Stimulated activated CD4-positive, alpha-beta T cell treated with anti-CD3 and anti-CD28 coated beads, Interleukin-1b, Interleukin-23, amount 100 ng/mL, for 1 hour (primary cell): ENCODE data around the gene TCAF2.
"Not testable (repeated sequence)": the region's sequence is repeated elsewhere in the genome, so short reads cannot be mapped to it uniquely, and the experiment has no call there.

Experiments used
- DNase-seq, 2 donors: peaks; one replicate each; pipeline ENCODE4 v3.0.0-alpha.2; 2020; ENCODE audit warnings: low read depth in 2 of 2

The TCAF2 gene

DNA sequence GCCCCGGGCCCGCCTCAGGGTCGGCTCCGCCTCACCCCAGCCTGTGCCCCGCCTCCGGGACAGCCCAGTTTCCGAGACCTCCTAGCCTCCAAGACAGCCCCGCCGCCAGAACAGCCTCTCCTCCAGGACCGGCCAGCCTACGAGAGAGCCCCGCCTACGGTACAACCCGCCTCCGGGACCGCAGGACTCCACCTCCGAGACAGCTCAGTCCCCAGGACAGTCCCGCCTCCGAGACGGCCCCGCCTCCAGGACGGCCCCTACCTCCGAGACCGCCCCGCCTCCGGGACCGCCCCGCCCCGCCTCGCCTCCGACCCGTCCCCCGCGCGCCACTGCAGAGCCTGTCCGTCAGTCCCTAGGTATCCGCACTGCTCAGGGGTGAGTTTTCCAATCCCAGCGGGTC lies at the start of gene TCAF2:
Gene TCAF2, plus strand, starts transcription at position 329 of the 400 bp plus-strand sequence.
- DNase-seq = peak; percentile 50 to 59

DNA sequence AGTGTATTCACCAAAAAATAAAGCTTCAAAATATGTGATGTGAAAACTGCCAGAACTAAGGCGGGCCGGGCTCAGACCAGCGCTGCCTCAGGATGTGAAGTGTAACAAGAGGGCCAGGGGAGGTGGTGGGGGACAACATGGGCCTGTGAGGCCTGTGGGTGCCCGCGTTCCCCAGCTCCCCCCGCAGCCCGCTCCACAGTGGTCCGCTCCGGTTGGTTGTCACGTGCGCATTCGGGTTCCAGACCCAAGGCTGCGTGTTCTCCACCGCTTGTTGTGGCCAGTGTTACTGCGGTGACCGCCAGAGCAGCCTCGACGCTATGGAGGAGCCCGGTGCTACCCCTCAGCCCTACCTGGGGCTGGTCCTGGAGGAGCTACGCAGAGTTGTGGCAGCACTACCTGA lies 49.3 kb upstream of the TCAF2 start, which contains the start of gene CTAGE15:
Gene CTAGE15, plus strand, starts transcription at position 301 of the 400 bp plus-strand sequence. Its CDS starts 17 bp downstream, at position 318.
- DNase-seq = not testable (repeated sequence)

DNA sequence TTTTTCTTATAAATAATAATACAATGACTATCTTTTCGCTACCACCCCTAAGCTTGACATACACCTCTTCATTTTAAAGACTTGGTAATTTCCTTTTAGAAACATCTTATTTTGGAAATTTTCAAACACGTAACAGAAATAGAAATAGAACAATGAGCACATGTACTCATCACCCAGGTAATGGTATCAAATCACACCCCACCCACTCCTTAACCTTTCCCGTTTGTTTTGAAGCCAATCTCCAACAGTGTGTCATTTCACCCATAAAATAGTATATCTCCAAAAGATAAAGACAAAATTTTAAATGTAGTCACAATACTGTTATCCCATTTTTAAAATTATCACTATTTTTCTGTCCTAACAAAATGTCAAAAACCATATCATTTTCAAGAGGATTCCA lies 32.6 kb upstream of the TCAF2 start:
- not testable (repeated sequence) for DNase-seq

DNA sequence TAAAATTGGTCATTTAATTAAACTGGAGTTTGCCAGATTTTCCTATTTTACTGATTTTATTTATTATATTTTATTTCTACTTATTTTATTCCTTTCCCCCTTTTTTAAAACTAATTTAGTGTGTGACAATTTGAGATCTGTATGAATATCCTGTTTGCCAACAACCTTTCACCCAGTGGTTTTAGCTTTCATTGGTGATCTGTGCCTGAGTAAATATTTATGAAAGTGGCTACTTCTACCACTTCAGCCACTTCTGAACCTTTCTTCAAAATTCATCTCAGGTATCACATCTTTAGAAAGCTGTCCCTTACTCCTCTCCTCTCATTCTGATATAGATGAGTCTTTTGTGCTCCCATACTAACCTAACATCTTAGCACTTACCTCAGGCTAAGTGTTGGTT lies 30.9 kb upstream of the TCAF2 start:
- DNase-seq = not testable (repeated sequence)

DNA sequence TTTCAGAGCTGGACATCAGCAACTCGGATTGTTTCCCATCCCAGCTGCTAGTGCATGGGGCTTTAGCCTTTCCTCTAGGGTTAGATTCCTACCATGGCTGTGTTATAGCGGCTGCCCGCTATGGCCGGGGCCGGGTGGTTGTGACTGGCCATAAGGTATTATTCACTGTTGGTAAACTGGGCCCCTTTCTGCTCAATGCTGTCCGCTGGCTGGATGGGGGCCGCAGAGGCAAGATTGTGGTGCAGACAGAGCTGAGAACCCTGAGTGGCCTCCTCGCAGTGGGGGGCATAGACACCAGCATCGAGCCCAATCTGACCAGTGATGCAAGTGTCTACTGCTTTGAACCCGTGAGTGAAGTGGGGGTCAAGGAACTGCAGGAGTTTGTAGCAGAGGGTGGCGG lies 22.7 kb upstream of the TCAF2 start:
- DNase-seq = not testable (repeated sequence)

DNA sequence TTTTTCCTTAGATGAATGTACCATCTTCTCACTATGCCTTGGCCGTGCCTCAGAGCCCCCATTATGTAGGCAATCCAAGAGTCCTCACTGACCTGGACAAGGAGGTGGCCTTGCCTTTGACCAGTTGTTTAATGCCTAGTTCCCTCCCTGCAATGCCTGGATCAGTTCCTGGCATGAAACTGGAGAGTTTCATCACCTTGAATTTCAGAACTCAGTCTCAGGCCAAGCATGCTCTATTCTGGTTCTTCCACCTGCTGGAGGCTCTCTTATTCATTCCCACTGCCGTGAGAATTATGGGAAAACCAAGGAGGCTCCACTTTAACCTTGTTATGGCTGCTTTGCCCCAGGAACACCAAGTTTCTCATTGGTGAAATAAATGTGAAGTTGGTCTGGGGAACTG lies 17.2 kb upstream of the TCAF2 start:
- DNase-seq = not testable (repeated sequence)

DNA sequence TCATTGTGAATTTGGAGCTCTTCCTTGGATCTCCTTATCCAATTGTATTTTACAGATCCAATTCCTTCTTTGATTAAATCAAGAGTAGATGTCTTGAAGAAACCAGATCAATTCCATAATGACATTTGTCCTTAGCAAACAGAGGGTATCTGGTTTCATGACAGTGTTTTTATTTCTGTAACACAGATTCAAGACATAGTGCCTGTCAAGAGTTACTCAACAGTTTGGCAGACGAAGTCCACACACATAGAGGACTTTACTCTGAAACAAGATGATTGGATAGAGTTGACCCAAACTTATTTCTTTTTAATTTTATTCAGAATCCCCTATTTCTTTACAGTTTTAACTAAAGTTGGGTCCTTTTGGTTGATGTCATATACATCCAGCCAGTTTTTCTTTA lies 14.7 kb upstream of the TCAF2 start:
- DNase-seq = not testable (repeated sequence)

DNA sequence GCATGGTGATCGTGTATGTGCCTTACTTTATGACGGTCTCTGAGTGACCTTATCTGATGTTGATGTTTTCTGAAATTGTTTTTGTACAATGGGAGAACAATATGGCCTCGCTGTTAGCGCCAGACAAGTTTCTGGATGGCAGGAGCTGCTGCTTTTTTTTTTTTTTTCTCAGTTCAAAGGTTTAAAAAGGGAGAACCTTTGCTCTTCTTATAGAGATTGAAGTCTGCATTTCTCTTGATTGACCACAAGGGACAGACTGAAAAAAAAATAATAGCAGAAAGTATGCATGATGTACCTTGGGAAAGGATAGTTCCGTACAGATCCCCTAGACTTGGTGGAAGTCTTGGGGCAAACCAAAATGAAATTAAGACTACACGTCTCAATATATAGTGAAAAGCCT lies 5.2 kb upstream of the TCAF2 start:
- DNase-seq = not testable (repeated sequence)

DNA sequence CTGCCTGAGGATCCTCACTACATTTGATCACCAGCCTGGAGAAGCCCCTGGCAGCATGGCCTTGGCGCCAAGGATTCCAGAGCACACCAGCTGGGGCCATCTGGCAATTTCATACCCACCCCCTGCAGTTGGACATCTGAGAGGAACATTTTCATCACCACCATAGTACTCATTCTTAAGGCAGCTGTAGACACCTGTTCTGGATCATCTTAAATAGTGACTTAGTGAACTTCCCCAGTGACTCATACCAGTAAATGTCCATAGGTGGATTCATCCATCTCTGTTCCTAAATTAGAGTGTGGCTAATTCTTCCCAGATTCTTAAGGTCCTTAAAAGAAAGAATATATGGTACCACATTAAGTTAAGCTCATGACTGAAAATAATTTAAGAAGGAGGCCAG lies 3.6 kb upstream of the TCAF2 start:
- DNase-seq = not testable (repeated sequence)

DNA sequence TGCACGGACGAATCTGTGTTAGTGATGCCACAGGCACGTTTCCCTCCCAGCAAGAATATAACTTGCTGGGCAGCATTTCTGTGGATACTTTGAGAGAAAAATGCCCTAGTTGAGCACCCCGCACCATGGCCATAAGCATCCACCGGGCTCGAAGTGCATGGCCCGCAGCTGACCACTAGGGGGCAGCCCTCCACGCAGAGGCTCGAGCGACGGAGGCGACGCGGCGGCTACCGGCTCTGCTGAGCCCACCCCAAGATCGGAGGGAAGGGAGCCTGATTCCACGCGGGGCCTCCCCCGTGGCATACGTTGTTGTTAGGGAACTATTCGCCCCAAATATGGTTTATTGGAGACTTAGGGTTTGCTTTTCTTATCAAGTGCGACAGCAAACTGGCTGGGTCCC lies 716 bp upstream of the TCAF2 start:
- DNase-seq = peak in 1 of 2 donors; percentile 48

DNA sequence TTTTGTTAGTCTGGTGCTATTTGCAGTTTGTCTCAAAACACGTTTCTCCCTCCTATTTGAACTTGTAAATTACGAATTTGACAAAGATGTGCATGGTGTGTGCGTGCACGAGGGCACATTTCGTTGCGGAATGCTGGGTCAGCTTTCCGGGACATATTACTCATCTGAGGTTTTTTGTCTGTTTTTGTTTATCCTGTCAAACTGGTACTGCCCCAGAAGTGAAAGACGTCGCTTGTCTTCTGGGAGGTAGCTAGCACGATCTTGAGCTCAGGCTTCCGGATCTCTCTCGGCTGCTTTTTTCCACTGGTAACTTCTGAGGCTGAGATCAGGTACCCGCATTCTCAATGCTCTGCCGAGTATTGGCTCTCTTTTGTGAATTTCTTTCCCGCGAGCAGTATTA lies 401 bp downstream of the TCAF2 start:
- not testable (repeated sequence) for DNase-seq

DNA sequence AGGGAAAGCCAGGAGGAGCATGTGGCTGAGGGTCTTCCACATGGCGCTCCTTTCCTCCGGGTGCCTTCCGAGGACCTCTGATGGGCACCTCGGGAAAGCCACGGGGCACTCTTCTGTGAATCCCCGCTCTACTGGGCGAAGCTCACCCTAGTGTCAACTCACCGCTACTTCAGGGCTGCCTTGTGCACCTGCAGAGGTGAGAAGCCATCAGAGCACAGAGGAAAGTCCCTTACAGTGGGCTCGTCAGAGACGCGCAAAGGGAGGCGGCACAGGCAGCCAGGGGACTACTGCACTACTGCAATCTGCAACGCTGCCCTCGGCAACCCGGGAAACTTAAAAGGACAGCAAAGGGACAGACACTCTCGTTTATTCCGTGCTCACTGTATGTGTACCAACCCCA lies 1.4 kb downstream of the TCAF2 start:
- DNase-seq = not testable (repeated sequence)

DNA sequence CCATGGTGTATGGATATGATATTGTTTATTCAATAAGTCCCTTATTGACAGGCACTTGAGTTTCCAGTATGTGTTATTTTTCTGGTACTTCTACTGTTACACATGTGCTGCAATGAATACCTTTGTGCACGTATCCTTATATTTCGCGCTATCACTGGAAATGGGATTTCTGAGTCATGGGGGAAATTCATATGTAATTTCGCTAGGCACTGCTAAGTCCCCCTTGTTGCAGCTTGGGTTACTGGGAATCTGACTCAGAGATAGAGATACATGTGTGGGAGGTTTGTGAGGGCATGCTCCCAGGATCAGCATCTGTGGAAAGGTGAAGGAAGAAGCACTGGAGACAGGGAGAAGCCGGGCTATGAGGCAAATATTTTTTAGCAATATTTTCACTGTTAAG lies 9.9 kb downstream of the TCAF2 start:
- not testable (repeated sequence) for DNase-seq

DNA sequence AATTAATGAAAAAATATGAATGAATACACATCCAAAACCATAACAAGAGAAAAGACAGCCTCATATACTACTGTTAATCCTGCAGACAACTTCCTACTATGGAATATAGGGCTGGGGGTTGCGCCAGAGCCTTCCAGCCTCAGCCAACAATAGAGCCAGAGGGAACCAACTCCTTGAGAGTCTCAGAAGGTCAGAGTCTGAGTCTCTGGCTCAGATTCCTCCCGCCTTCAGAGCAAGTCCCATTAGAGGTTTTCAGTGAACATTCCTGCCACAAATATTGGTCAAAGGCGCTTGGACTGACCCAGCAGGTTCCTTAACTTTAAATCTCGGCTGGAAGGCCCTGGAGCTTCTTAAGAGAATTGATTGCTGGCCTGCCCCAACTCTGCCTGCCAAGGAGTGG lies 11.7 kb downstream of the TCAF2 start:
- not testable (repeated sequence) for DNase-seq

DNA sequence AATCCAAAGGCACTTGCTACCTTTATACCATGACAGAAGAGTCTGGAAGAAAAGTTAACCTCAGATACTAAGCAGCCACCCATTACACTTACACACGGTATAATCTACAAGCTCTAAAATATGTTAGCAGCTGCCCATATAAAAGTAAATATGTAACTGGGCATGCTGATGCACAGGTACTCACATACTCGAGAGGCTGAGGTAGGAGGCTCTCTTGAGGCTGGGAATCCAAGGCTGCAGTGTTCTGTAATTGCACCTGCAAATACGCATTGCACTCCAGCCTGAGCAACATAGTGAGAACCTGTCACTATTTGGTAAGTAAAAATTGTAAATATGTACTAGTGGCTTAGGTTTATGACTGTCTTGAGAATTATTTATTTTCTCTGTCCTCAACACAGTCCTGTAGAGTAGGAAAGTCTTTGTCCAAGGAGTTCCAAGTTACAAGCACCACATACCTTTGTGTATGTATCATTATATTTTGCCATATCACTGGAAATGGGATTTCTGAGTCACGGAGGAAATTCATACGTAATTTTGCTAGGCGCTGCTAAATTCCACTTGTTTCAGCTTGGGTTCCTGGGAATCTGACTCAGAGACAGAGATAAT lies 12.3 kb downstream of the TCAF2 start:
- DNase-seq = not testable (repeated sequence)

DNA sequence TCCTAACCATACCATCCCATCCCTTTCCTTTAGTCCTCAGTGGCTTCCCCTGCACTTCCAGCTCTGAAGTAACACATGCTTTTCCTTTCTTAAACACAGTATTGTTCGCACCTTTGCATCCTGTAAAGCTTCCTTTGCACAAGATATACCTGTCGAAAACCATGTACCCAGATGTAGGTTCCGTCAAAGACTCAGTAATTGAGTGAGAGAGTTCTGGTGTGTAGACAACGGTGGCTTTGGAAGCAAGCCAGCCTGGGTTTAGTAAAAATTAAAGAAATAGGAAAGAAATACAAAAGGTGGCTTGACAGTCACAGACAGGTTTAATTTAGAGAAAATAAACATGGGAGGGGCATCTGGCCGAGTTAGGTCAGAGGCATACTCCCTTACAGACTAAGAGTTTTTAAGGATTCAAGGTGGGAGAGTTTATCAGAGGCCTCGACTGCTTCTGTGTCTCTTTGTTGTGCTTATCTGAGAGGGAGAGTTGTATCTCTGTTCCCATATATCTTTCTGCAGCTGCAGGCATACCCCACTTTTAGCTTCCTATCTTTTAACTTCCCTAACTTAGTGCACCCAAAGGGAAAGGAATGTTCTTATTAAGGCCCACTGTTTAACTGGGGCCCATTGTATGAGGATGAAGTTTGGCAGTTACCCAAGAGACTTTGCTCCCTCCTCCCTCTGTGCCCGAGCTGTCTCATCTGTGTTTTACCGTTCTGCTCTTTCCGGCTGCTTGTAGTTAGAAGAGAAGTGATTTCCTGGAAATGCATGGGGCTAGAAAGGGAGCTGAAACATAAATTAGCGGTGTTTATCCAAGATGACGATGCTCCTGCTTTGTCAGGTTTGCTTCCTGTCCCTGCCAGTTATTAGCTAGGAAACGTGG lies 14.8 kb downstream of the TCAF2 start:
- not testable (repeated sequence) for DNase-seq

DNA sequence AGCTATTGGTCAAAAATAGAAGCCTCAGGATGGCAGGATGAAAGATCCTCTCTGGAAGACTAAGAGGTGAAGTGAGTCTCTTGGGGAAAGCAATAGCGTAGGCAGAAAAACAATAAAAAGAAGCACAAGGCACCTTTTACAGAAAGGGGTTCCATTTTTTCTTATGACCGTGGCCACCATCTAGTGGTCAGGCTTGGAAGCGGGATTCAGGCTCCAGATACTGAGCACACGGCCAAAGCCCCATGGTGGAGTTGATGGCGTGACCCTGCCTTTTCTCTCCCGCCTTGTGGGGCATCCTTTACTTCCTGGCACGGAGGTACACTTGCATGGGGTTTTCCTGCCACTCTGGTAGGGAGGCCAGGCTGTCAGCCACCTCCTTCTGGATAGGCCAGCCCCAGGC lies 18.6 kb downstream of the TCAF2 start:
- not testable (repeated sequence) for DNase-seq

DNA sequence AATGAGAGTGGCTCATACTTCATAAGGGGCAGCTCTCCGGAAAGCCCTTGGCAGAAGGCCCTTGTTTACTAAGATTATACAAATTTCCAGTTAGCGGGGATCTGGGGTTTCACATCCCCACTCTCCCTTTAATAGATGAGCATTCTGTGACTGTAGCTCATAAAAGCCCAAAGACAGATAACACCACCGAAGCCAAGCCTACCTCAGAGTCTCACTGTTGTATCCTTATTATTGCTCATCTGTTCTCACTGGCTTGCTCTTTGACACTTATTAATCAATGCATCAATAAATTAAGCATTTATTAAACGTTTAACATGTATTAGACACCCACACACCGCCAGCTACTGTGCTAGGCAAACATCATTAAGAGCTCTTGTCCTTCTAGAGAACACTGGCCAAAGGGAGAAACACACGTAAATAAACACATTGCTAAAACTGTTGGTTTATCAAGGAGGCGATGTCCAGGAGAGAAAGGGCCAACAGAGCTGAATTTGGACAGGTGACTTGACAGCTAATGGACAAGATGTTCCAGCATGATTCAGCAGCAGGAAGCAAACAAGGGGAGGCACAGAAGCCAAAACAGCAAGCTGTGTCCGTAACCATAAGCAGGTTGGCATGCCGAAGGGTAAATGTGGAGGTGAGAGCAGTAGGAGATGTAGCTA lies 19.9 kb downstream of the TCAF2 start:
- not testable (repeated sequence) for DNase-seq

DNA sequence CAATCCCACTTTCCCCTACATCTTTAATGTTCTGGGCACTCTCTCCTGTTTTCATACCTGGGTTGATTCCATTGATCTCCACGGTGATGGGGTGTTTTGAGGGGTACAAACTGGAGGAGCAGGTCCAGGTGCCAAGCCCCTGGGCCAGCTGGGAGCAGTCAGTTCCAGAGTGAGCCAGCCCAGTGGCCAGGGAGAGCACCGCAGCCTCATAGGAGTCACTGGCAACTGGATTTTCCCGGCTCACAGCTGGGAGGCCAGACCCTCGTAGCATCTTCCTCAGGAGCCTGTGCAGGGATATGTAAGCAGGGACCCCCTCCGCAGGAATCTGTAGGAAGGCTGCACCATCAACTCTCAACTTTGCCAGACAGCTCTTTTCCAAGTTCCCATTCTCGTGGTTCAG lies 25.8 kb downstream of the TCAF2 start:
- not testable (repeated sequence) for DNase-seq

DNA sequence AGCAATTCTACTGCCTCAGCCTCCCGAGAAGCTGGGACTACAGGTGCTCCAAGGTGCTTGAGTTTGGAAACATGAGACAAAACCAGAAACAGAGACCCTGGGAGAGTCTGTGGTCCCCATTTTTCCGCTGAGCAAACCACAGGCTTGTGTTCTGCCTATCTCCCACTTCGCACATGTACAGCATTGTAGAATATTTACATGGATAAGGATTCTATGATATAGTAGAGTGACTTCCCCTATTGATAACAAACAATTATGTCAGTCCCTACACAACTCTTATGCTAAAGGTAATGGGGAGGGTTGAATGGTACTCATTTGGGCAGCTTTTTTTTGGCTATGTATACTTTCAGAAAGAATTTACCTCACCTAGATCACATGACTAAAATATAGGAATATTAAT lies 29.1 kb downstream of the TCAF2 start:
- DNase-seq = not testable (repeated sequence)

DNA sequence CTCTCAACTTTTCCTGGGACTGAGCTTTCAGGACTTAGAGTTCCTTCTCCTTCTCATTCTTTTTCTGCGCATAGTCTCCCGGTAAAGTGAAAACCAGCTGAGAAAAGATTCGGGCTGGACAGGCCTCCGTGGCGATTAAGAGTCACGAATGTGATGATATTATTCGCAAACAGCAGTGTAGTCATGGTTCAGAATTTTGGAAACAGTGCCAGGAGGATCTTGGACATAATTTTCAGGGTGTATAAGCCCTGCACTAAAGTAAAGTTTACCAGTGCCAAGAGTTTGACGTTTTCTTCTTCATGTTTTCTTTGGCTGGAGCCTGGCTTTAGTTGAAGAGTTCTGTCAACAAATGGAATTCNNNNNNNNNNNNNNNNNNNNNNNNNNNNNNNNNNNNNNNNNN lies 29.7 kb downstream of the TCAF2 start:
- not testable (repeated sequence) for DNase-seq
